Mammary epithelial cell (primary cell): ENCODE results near the gene DIAPH3.

Experiments
- CTCF ChIP-seq, 2 donors: IDR thresholded peaks in 1 of 2; conservative IDR thresholded peaks in 1 of 2; 2 replicates each; pipeline ENCODE4 v1.5.1; 2011 to 2012; ENCODE audit warnings: inconsistent platforms in 2 of 2, low read length in 2 of 2, mild to moderate bottlenecking in 2 of 2, control low read depth in 1 of 2, low read depth in 1 of 2; ENCODE audit not compliant: insufficient read depth in 1 of 2; ENCODE audit errors: extremely low read depth in 1 of 2
- EZH2 ChIP-seq: IDR thresholded peaks from 2 replicates; pipeline ENCODE4 v1.6.1; 2012; ENCODE audit warnings: low read length, inconsistent platforms, borderline replicate concordance

- TF ChIP-seq CTCF (conservative IDR thresholded peaks at IDR 0.05 in 1 of 2, IDR thresholded peaks at IDR 0.05 in 1 of 2; ENCODE audit: extremely low read depth in 1 of 2, insufficient read depth in 1 of 2, low read depth in 1 of 2, low read length in 2 of 2), result no peak
- TF ChIP-seq EZH2, result no peak
Observed at GRCh38 chr13:60138674-60139073, 25.1 kb downstream of the DIAPH3 start.
